AML-193 (cell line): Measurements from ENCODE around the gene MEGF11.

ENCODE experiments used
- DNase-seq, 2 experiments: peaks; one replicate each; lab custom pipeline; 2025; lab: John Stamatoyannopoulos, UW

Gene MEGF11

GRCh38 chr15:66215811-66216210, 37.7 kb downstream of the MEGF11 start:
- no peak for DNase-seq

GRCh38 chr15:66214246-66214645, 39.3 kb downstream of the MEGF11 start:
- DNase-seq = no peak

GRCh38 chr15:66212563-66212921, 41.0 kb downstream of the MEGF11 start:
- no peak for DNase-seq

- no peak for DNase-seq
Measured at GRCh38 chr15:66211670-66212562, 41.6 kb downstream of the MEGF11 start.

GRCh38 chr15:66210684-66211083, 42.9 kb downstream of the MEGF11 start:
- DNase-seq = no peak

- no peak for DNase-seq
Measured at GRCh38 chr15:66198757-66199156, 54.8 kb downstream of the MEGF11 start.

GRCh38 chr15:66196602-66197001, 56.9 kb downstream of the MEGF11 start:
- DNase-seq = no peak

- no peak for DNase-seq
Measured at GRCh38 chr15:66195621-66196230, 57.8 kb downstream of the MEGF11 start.

- DNase-seq = no peak
Measured at GRCh38 chr15:66193066-66193465, 60.5 kb downstream of the MEGF11 start.

GRCh38 chr15:66190746-66191145, 62.8 kb downstream of the MEGF11 start:
- DNase-seq = no peak

- no peak for DNase-seq
Measured at GRCh38 chr15:66189291-66189690, 64.3 kb downstream of the MEGF11 start.

GRCh38 chr15:66188464-66188863, 65.1 kb downstream of the MEGF11 start:
- DNase-seq = no peak

GRCh38 chr15:66187271-66187670, 66.3 kb downstream of the MEGF11 start:
- no peak for DNase-seq

- DNase-seq = no peak
Measured at GRCh38 chr15:66186049-66186825, 67.3 kb downstream of the MEGF11 start.

- DNase-seq = no peak
Measured at GRCh38 chr15:66184936-66185790, 68.4 kb downstream of the MEGF11 start.

- DNase-seq = no peak
Measured at GRCh38 chr15:66184492-66184891, 69.1 kb downstream of the MEGF11 start.

GRCh38 chr15:66180531-66181097, 72.9 kb downstream of the MEGF11 start:
- DNase-seq = no peak

GRCh38 chr15:66178531-66178910, 75.0 kb downstream of the MEGF11 start:
- no peak for DNase-seq

- no peak for DNase-seq
Measured at GRCh38 chr15:66172324-66172980, 81.1 kb downstream of the MEGF11 start.

- DNase-seq = no peak
Measured at GRCh38 chr15:66171841-66172240, 81.7 kb downstream of the MEGF11 start.

GRCh38 chr15:66170716-66171115, 82.8 kb downstream of the MEGF11 start:
- DNase-seq = no peak
